ENCODE data around the gene NKTR. TPM values are rescaled to one million over a fixed set of nuclear protein-coding genes. Genes with fewer than 3 reads are reported as not detected.

The NKTR gene
- total RNA-seq, 1 experiment from 2014 or later = 79.8 TPM

GRCh38 chr3:42666022-42666421, 65.5 kb downstream of the NKTR start:
- Histone ChIP-seq H3K14ac (ENCODE audit: insufficient read depth, low read length) (no peak overlapping the region), H3K18ac (ENCODE audit: insufficient read length, low read depth, low read length) (no peak overlapping the region), H3K9me3 (ENCODE audit: control insufficient read depth, low read depth, low read length) (no peaks in the 10 kb centered on the region), H3K23ac (ENCODE audit: insufficient read length, low read depth, low read length) (no peak overlapping the region), H4K8ac (replicated peaks; ENCODE audit: insufficient read length, low read depth, low read length) (no peak overlapping the region), H3K4me1 (ENCODE audit: insufficient read depth, low read length) (no peaks in the 10 kb centered on the region), H3K79me1 (ENCODE audit: insufficient read depth, low read depth, low read length, poor library complexity, severe bottlenecking) (no peaks in the 10 kb centered on the region), H3T11ph (ENCODE audit: low read length) (no peak overlapping the region), H4K20me1 (ENCODE audit: control insufficient read depth, insufficient read depth, insufficient read length) (no peaks in the 10 kb centered on the region), H2BK15ac (ENCODE audit: low read depth, low read length) (no peak overlapping the region), H3K79me2 (ENCODE audit: insufficient read depth, low read length) (no peaks in the 10 kb centered on the region), H3K23me2 (ENCODE audit: insufficient read length, low read depth, low read length, poor library complexity, severe bottlenecking) (no peaks in the 10 kb centered on the region), H2AFZ (ENCODE audit: low read length) (no peak overlapping the region), H3K9ac (ENCODE audit: extremely low read depth, insufficient read length, low read length) (no peak overlapping the region), H3K4me2 (ENCODE audit: insufficient read depth, insufficient read length, low read length) (no peak overlapping the region), H2BK5ac (ENCODE audit: insufficient read length, low read length) (no peak overlapping the region), H2BK20ac (ENCODE audit: low read depth, low read length, poor library complexity, severe bottlenecking) (no peak overlapping the region), H2AK5ac (ENCODE audit: insufficient read length, low read length) (no peak overlapping the region), H4K91ac (ENCODE audit: insufficient read length, low read depth, low read length) (no peak overlapping the region), H2BK120ac (ENCODE audit: low read depth, low read length, poor library complexity, severe bottlenecking) (no peak overlapping the region), H3K27me3 (ENCODE audit: insufficient read depth, low read length) (no peaks in the 10 kb centered on the region), H2BK12ac (ENCODE audit: insufficient read length, low read depth, low read length) (no peak overlapping the region), H3K4ac (ENCODE audit: low read depth, low read length) (no peak overlapping the region), H3K56ac (ENCODE audit: insufficient read length, low read depth, low read length) (no peak overlapping the region), H4K5ac (ENCODE audit: insufficient read length, low read depth, low read length) (no peak overlapping the region), H3K27ac (ENCODE audit: insufficient read length, low read depth, low read length) (no peak overlapping the region)
- Mint-ChIP-seq H3K36me3 (ENCODE audit: insufficient read depth in 1 of 3, low read depth in 3 of 3) (peaks cover 0 to 3% (median 0%) of the 10 kb centered on the region in 3 experiments; a peak in 3 of 7 replicates), H3K4me3 (no peak overlapping the region), H3K27ac (no peak overlapping the region; a peak in 1 of 7 replicates), H3K9me3 (peaks cover under 1 to 4% of the 10 kb centered on the region in 2 experiments; a peak in 2 of 5 replicates), H3K27me3 (ENCODE audit: low read depth) (peaks cover 9% of the 10 kb centered on the region), H3K4me1 (peaks cover 8 to 10% of the 10 kb centered on the region in 2 experiments)
- no peak for TF ChIP-seq CTCF (conservative IDR thresholded peaks at IDR 0.05)
- DNase-seq = no peak
- WGBS (ENCODE audit: extremely low coverage, insufficient read length, low lambda C conversion rate) = no CpG with 5 or more reads among the region's 8 CpGs

Measured in H9 (cell line).